ENCODE data around the gene SETDB1.

GRCh38 chr1:150905301-150905700 is 20.9 kb upstream of the SETDB1 start:
- TF ChIP-seq CTCF (IDR thresholded peaks at IDR 0.05) (no peak), POLR2AphosphoS5 (IDR thresholded peaks at IDR 0.05) (no peak)

Data from sigmoid colon (tissue), 4 donors.